Astrocyte of the spinal cord (primary cell): ENCODE data around the gene DOCK11.
A peak's percentile ranks its signal among the peaks of the same experiment; 100 is the strongest.

Source experiments
- DNase-seq: peaks from one replicate; pipeline ENCODE4 v3.0.0; 2011; ENCODE audit warnings: low read depth, low spot score
- H3K4me3 ChIP-seq: 2 replicates; pipeline ENCODE4 v1.5.1; 2011; ENCODE audit warnings: low read depth, mild to moderate bottlenecking, low read length, moderate library complexity
- in situ Hi-C: cut with HindIII; loops from 2 replicates; pipeline ENCODE4 v1.10.0; 2017; ENCODE audit warnings: low sequenced_read_pairs
- TF ChIP-seq, protein P1 (sequence below): IDR thresholded peaks from 2 replicates; pipeline ENCODE4 v1.5.1; 2012; ENCODE audit warnings: low read depth, mild to moderate bottlenecking, low read length, inconsistent platforms

The DOCK11 gene

DNA sequence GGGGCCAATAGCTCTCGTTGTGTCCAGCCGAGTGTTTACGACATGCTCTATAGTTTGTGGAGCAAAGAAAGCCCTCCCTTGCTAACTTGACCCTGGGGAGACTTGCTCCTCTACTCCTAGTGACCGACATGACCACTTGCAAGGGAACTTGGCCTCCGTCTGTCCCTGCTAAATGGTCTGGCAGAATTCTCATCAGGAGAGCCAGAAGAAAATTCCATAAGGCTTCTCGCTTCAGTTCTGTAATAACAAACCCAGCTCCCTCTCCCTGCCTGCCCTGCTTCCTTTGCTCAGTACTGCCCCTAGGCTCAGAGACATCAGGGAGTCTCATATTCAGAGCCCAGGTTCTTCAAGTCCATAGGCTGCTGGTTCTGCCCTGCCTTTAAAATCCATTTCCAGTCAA is 13.0 kb downstream of the DOCK11 start:
- no peak for DNase-seq
- TF ChIP-seq, protein P1, sequence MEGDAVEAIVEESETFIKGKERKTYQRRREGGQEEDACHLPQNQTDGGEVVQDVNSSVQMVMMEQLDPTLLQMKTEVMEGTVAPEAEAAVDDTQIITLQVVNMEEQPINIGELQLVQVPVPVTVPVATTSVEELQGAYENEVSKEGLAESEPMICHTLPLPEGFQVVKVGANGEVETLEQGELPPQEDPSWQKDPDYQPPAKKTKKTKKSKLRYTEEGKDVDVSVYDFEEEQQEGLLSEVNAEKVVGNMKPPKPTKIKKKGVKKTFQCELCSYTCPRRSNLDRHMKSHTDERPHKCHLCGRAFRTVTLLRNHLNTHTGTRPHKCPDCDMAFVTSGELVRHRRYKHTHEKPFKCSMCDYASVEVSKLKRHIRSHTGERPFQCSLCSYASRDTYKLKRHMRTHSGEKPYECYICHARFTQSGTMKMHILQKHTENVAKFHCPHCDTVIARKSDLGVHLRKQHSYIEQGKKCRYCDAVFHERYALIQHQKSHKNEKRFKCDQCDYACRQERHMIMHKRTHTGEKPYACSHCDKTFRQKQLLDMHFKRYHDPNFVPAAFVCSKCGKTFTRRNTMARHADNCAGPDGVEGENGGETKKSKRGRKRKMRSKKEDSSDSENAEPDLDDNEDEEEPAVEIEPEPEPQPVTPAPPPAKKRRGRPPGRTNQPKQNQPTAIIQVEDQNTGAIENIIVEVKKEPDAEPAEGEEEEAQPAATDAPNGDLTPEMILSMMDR: no peak
- H3K4me3 ChIP-seq: no peak overlapping the region
- in situ Hi-C loops: no loop called here

DNA sequence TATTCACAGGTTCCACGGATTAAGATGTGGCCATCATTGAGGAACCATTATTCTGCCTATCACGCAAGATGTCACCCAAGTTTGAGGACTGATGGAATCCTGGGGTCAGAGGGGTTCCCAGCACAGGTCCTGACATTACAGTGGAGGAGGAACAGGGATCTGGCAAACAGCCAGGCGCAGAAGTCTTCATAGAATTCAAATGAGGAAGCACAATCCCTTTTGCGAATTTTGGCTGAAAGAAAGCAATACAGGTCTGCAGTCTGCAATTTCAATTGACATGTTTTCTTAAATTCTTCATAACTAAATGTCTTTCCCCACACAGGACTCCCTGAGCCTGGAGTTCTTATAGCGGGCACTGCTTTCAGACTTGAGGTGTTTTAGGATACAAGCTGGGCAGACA is 14.5 kb downstream of the DOCK11 start:
- DNase-seq: no peak
- TF ChIP-seq, protein P1: no peak

DNA sequence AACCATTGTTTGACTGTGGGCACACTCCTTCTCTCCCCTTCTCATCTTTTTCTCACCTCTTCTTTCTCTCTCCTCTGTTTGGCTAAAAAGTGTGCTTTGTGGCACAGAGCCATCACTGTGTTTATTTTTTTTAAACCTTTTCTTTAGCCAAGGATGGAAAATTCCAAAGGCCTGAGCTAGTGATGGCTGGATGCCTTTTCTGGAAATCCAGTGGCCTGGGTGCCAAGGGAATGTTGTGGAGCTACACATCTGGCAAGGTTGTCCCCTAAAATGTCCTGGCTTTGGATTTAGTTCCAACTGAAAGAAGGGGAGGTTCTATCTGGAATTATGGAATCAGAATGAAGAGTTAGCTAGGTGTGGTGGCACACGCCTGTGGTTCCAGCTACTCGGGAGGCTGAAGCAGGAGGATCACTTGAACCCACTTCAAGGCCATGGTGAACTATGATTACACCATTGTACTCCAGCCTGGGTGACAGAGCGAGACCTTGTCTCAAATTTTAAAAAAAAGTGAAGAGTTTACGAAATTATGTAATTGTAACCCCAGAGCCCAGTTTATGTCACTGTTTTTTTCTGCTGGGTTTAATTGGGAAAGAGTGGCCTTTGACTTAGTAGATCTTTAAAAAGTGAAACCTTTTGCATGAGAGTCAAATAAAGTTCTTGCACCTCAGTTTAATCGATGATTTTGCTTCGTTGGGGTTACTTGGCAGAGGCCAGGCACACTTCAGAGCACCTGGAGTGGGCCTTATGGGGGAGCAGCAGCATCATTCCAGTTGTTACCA is 17.7 kb downstream of the DOCK11 start:
- in situ Hi-C loops: no loop called here
- DNase-seq: no peak
- no peak overlapping the region for H3K4me3 ChIP-seq
- TF ChIP-seq, protein P1: no peak

More for the DNA sequence above, 14.5 kb downstream of the DOCK11 start:
- no peak overlapping the region for H3K4me3 ChIP-seq
- in situ Hi-C loops: no loop called here

DNA sequence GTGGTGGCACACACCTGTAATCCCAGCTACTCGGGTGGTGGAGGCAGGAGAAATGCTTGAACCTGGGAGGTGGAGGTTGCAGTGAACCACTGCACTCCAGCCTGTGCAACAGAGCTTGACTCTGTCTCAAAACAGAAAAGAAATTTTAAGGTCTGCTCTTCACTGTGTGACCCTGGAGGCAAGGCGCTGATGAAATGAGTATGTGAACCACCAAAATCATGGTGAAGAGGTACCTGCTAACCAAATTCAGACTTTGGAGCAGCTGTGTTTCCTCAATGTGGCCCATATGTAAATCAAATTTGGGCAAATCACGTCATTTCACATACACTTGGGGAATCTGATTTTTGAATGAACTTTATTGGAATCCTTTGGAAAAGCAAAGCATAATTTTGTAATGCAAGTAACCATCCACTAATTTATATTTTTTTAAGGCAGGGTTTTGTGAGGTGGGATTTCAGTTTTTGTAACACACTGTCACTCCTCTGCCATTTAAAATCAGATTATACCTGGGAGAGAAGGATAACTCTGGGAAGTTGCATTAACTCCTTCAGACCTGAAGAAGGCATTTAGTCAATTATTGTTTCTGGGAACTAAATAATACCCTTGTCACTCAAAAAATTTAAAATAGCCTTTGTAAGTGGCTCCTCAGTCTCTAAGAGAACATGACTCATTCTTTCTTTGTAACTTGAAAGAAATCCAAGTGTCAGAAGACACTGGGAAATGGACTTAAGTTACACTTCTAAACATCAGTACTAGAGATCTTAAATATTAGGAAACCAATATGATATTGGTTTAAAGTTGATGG is 24.0 kb downstream of the DOCK11 start:
- TF ChIP-seq, protein P1: no peak
- in situ Hi-C loops: no loop called here
- H3K4me3 ChIP-seq: no peak overlapping the region

DNA sequence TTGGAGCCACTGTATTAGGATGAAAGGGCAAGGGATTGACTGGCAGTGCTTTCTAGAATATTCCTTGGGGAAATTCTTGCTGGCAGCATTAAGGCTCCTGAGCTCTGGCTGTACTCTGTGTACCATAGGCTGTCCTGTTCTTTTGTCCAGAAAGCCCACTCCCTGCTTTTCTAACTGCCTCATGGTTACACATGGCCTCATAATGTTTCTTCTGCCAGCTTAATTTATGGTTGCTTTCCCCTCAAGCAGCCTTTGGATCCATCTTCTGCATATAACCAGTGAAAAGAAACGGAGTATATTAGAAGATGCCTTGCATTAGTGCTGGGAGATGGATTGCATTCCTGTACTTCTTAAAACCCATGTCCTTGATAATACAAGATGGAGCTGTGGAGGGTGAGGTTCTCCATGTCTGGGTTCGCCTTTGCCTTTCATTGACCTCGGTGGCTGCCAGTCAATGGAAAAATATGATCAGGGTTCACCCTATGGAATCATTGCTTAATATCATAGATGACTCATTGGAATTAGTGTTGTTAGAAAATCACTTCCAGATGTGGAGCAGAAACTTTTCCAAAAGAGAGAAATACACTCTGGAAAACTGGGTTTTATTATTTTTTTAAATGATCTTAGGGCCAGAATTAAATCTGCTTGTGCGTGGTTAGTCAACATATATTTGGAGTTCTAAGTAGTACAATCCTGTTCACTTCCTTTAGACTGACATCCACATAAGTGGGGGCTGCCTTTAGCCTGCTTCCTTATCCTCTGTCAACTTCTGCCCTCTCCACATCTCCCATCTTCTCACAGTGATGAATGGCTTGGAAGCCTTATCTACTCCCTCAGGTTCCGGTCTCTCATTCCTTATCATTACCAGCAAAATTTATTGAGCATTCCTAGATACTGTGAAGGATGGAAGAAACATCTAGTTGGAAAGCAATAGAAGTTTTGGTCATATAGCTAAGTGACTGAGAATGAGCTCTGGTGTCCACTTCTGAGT is 24.9 kb downstream of the DOCK11 start:
- TF ChIP-seq, protein P1: no peak
- H3K4me3 ChIP-seq: no peak overlapping the region
- DNase-seq: peak; percentile 71
- in situ Hi-C loops: no loop called here

More for the DNA sequence above, 24.0 kb downstream of the DOCK11 start:
- peak; percentile 71 for DNase-seq

DNA sequence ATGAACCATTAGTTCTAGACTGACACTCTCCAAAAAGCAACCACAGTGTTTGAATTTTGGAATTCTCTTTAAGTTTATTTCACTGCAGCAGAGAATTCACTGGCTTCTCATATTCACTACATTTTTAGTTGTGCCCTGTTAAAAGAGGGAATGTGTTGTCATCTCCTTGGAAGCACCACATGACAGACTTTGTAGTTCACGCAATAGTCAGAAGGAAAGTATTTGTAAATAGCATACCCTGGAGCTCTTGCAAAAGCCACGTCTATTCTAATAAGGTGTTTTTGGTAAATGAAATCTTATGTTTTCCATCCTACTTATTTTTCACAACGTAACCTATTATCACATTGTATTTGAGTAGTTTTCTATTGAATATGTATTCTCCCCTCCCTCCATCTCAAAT is 25.8 kb downstream of the DOCK11 start:
- in situ Hi-C loops: no loop called here
- TF ChIP-seq, protein P1: no peak
- DNase-seq: peak; percentile 30
- H3K4me3 ChIP-seq: no peak overlapping the region
